DND-41 (cell line): ENCODE measurements around the gene PDE1A.

Experiments used
- ATAC-seq: fragments of 200-7000 bp; cut with Tn5 transposase; 3 replicates; pipeline ENCODE4 v1.9.1; 2021; ENCODE audit warnings: low read depth; ENCODE audit not compliant: insufficient read depth
- DNase-seq: peaks from one replicate; pipeline ENCODE4 v3.0.0-alpha.2; 2020
- H2AFZ ChIP-seq: 2 replicates; pipeline ENCODE4 v1.6.0; 2012; ENCODE audit warnings: low read depth, low read length
- H3K27ac ChIP-seq: 2 replicates; pipeline ENCODE4 v1.5.1; 2012; ENCODE audit warnings: low read length, inconsistent platforms
- H3K27me3 ChIP-seq: fragments of 200-600 bp; sonication (generic); 2 replicates; pipeline ENCODE4 v1.6.0; 2012; ENCODE audit warnings: low read length, mild to moderate bottlenecking, inconsistent platforms; ENCODE audit not compliant: insufficient read depth, poor library complexity
- H3K36me3 ChIP-seq: 2 replicates; pipeline ENCODE4 v1.5.1; 2012; ENCODE audit warnings: low read length, inconsistent platforms; ENCODE audit not compliant: insufficient read depth
- H3K4me1 ChIP-seq: 2 replicates; pipeline ENCODE4 v1.5.1; 2012; ENCODE audit warnings: mild to moderate bottlenecking, low read length; ENCODE audit not compliant: insufficient read depth
- H3K4me2 ChIP-seq: 2 replicates; pipeline ENCODE4 v1.6.0; 2012; ENCODE audit warnings: mild to moderate bottlenecking, moderate library complexity, low read length, inconsistent platforms; ENCODE audit not compliant: insufficient read depth
- H3K4me3 ChIP-seq, 2 experiments: fragments of 200-600 bp in 1 of 2; shearing (Covaris generic) in 1 of 2; 2 replicates each; pipeline ENCODE4 v1.5.1; 2012 to 2016; ENCODE audit warnings: inconsistent platforms in 2 of 2, low read length in 2 of 2, mild to moderate bottlenecking in 2 of 2, low read depth in 1 of 2, moderate library complexity in 1 of 2
- H3K79me2 ChIP-seq: 2 replicates; pipeline ENCODE4 v1.6.0; 2012; ENCODE audit warnings: low read length, inconsistent platforms; ENCODE audit not compliant: insufficient read depth
- H3K9ac ChIP-seq: 2 replicates; pipeline ENCODE4 v1.6.0; 2012; ENCODE audit warnings: low read depth, mild to moderate bottlenecking, inconsistent platforms, low read length, moderate library complexity
- H3K9me3 ChIP-seq: 2 replicates; pipeline ENCODE4 v1.5.1; 2012; ENCODE audit warnings: low read length, moderate library complexity, mild to moderate bottlenecking, inconsistent platforms; ENCODE audit not compliant: insufficient read depth, severe bottlenecking
- H4K20me1 ChIP-seq: 2 replicates; pipeline ENCODE4 v1.6.0; 2012; ENCODE audit warnings: low read length; ENCODE audit not compliant: insufficient read depth
- CTCF ChIP-seq: IDR thresholded peaks from 2 replicates; pipeline ENCODE4 v1.5.1; 2012; ENCODE audit warnings: borderline replicate concordance, low read length, moderate library complexity, mild to moderate bottlenecking; ENCODE audit not compliant: poor library complexity, severe bottlenecking; ENCODE audit errors: extremely low read depth
- EZH2 ChIP-seq: IDR thresholded peaks from 3 replicates; pipeline ENCODE4 v1.6.1; 2012; ENCODE audit warnings: borderline replicate concordance, low read depth, mild to moderate bottlenecking, moderate library complexity, low read length, inconsistent platforms; ENCODE audit not compliant: severe bottlenecking

The PDE1A gene

GRCh38 chr2:182267971-182268370, 158.9 kb downstream of the PDE1A start:
- no peaks in the 10 kb centered on the region for H3K27me3 ChIP-seq
- ATAC-seq (no peak), DNase-seq (no peak)
- no peak for TF ChIP-seq EZH2
- no peak for TF ChIP-seq CTCF
- no peak overlapping the region for H3K9ac ChIP-seq
- H3K4me3 ChIP-seq, result no peak overlapping the region
- no peak overlapping the region for H3K4me2 ChIP-seq
- H3K9me3 ChIP-seq, result no peaks in the 10 kb centered on the region
- no peaks in the 10 kb centered on the region for H3K36me3 ChIP-seq
- no peaks in the 10 kb centered on the region for H4K20me1 ChIP-seq
- no peaks in the 10 kb centered on the region for H3K4me1 ChIP-seq
- H3K27ac ChIP-seq, result no peak overlapping the region
- H2AFZ ChIP-seq, result no peak overlapping the region
- H3K79me2 ChIP-seq, result no peaks in the 10 kb centered on the region

- no peak overlapping the region for H3K9ac ChIP-seq
- no peak overlapping the region for H2AFZ ChIP-seq
- no peaks in the 10 kb centered on the region for H3K4me1 ChIP-seq
- no peak for ATAC-seq
- no peaks in the 10 kb centered on the region for H3K9me3 ChIP-seq
- H4K20me1 ChIP-seq, result no peaks in the 10 kb centered on the region
- no peaks in the 10 kb centered on the region for H3K36me3 ChIP-seq
- no peak overlapping the region for H3K27ac ChIP-seq
- H3K27me3 ChIP-seq, result no peaks in the 10 kb centered on the region
- H3K79me2 ChIP-seq, result no peaks in the 10 kb centered on the region
- H3K4me2 ChIP-seq, result no peak overlapping the region
- no peak for TF ChIP-seq CTCF
- no peak for TF ChIP-seq EZH2
- no peak for DNase-seq
- H3K4me3 ChIP-seq, result no peak overlapping the region
Measured at GRCh38 chr2:182266909-182267308, 159.9 kb downstream of the PDE1A start.

GRCh38 chr2:182265718-182266117, 161.1 kb downstream of the PDE1A start:
- no peak overlapping the region for H3K4me3 ChIP-seq
- no peaks in the 10 kb centered on the region for H3K79me2 ChIP-seq
- no peak overlapping the region for H3K9ac ChIP-seq
- H4K20me1 ChIP-seq, result no peaks in the 10 kb centered on the region
- TF ChIP-seq CTCF, result no peak
- TF ChIP-seq EZH2, result no peak
- H3K27me3 ChIP-seq, result no peaks in the 10 kb centered on the region
- DNase-seq (no peak), ATAC-seq (no peak)
- no peak overlapping the region for H3K4me2 ChIP-seq
- no peaks in the 10 kb centered on the region for H3K4me1 ChIP-seq
- H3K27ac ChIP-seq, result no peak overlapping the region
- no peaks in the 10 kb centered on the region for H3K36me3 ChIP-seq
- no peaks in the 10 kb centered on the region for H3K9me3 ChIP-seq
- no peak overlapping the region for H2AFZ ChIP-seq

- Histone ChIP-seq H3K79me2 (no peaks in the 10 kb centered on the region), H3K4me1 (no peaks in the 10 kb centered on the region), H3K27ac (no peak overlapping the region), H3K27me3 (no peaks in the 10 kb centered on the region), H3K9ac (no peak overlapping the region), H2AFZ (no peak overlapping the region), H3K4me2 (no peak overlapping the region), H3K4me3 (no peak overlapping the region), H3K36me3 (no peaks in the 10 kb centered on the region), H4K20me1 (no peaks in the 10 kb centered on the region), H3K9me3 (no peaks in the 10 kb centered on the region)
- no peak for TF ChIP-seq EZH2
- no peak for TF ChIP-seq CTCF
- no peak for DNase-seq
- no peak for ATAC-seq
Measured at GRCh38 chr2:182261860-182262387, 164.9 kb downstream of the PDE1A start.
